Left ventricle myocardium inferior (tissue), 1 donor: ENCODE measurements around the gene PLEKHA4. TPM values are rescaled to one million over a fixed set of nuclear protein-coding genes. Genes with fewer than 3 reads are reported as not detected.
A peak's percentile ranks its signal among the peaks of the same experiment; 100 is the strongest.

Experiments used
- DNase-seq: peaks from one replicate; pipeline ENCODE4 v3.0.0-alpha.2; 2020
- H3K27ac ChIP-seq: fragments of 200-600 bp; replicated peaks from 2 replicates; pipeline ENCODE4 v1.8.0; 2021
- H3K27me3 ChIP-seq: fragments of 200-600 bp; 2 replicates; pipeline ENCODE4 v1.8.0; 2021; ENCODE audit warnings: low read depth
- H3K36me3 ChIP-seq: fragments of 200-600 bp; 2 replicates; pipeline ENCODE4 v1.8.0; 2021
- H3K4me1 ChIP-seq: fragments of 200-600 bp; 2 replicates; pipeline ENCODE4 v1.8.0; 2021
- H3K4me3 ChIP-seq: fragments of 200-600 bp; 2 replicates; pipeline ENCODE4 v1.8.0; 2021; ENCODE audit warnings: mild to moderate bottlenecking, moderate library complexity
- H3K9me3 ChIP-seq: fragments of 200-600 bp; replicated peaks from 2 replicates; pipeline ENCODE4 v1.8.0; 2021
- CTCF ChIP-seq: fragments of 200-600 bp; IDR thresholded peaks from 2 replicates; pipeline ENCODE4 v1.8.0; 2021; ENCODE audit warnings: antibody characterized with exemption, mild to moderate bottlenecking, borderline replicate concordance
- intact Hi-C: fragments of 100-400 bp; cut with micrococcal nuclease; formaldehyde crosslinking; loops from one replicate; pipeline ENCODE4 v1.11.0; 2022
- total RNA-seq: library from RNA; stranded (reverse); fragmentation: NEBNext Ultra II Directional; extraction: Animal tissue kit (Norgen Biotek cat#: 25700); gene quantifications from one replicate; pipeline ENCODE4 v1.2.1, GENCODE V29; 2021
- donor health status: DM: no; HTN: yes; CAD: no; lungs with severe emphysema.

Gene PLEKHA4
- total RNA-seq, 1 donor from 2014 or later: 24.7 TPM

GRCh38 chr19:48815870-48816501 lies 52.4 kb downstream of the PLEKHA4 start:
- Histone ChIP-seq H3K27me3 (no peaks in the 10 kb centered on the region), H3K4me3 (no peak overlapping the region), H3K9me3 (no peaks in the 10 kb centered on the region), H3K27ac (peak overlapping the region; percentile 81), H3K36me3 (no peaks in the 10 kb centered on the region), H3K4me1 (peaks cover 46% of the 10 kb centered on the region)
- no peak for DNase-seq
- intact Hi-C loops: no loop called here
- peak; percentile 34 for TF ChIP-seq CTCF

DNA sequence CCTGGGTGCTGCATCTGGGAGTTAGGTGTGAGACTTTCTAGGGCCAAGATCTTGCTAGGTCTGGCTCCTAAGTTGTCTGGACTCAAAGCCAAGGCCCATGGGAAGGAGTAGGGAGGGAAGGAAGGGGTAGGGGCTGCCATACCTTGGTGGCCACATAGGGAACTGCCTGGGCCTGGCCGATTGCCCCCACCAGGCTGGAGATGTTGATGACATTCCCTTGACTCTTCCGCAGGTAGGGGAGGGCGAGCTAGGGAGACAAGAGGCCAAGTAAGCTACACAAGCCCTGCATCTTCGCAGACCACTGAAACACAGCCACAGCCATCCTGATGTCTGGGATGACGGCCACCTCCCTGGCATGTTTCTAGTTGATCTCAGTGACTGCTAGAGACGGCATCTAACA lies 53.5 kb downstream of the PLEKHA4 start:
- intact Hi-C loops: no loop called here
- Histone ChIP-seq H3K4me3 (no peak overlapping the region), H3K36me3 (no peaks in the 10 kb centered on the region), H3K27me3 (no peaks in the 10 kb centered on the region), H3K9me3 (no peaks in the 10 kb centered on the region), H3K27ac (peak overlapping the region; percentile 81), H3K4me1 (peaks cover 54% of the 10 kb centered on the region)
- no peak for TF ChIP-seq CTCF
- no peak for DNase-seq

GRCh38 chr19:48813123-48813913 lies 55.1 kb downstream of the PLEKHA4 start:
- DNase-seq: no peak
- no peaks in the 10 kb centered on the region for H3K9me3 ChIP-seq
- H3K4me3 ChIP-seq: no peak overlapping the region
- H3K4me1 ChIP-seq: peaks cover 45% of the 10 kb centered on the region
- no peaks in the 10 kb centered on the region for H3K27me3 ChIP-seq
- intact Hi-C loops: no loop called here
- H3K36me3 ChIP-seq: no peaks in the 10 kb centered on the region
- peak overlapping the region; percentile 91 for H3K27ac ChIP-seq
- TF ChIP-seq CTCF: no peak

GRCh38 chr19:48812094-48812929 lies 56.1 kb downstream of the PLEKHA4 start:
- DNase-seq: peak; percentile 91
- Histone ChIP-seq H3K4me1 (peaks cover 45% of the 10 kb centered on the region), H3K27me3 (no peaks in the 10 kb centered on the region), H3K4me3 (peak overlapping the region; percentile 83), H3K27ac (peak overlapping the region; percentile 91), H3K36me3 (no peaks in the 10 kb centered on the region), H3K9me3 (no peaks in the 10 kb centered on the region)
- intact Hi-C loops: no loop called here
- TF ChIP-seq CTCF: no peak

DNA sequence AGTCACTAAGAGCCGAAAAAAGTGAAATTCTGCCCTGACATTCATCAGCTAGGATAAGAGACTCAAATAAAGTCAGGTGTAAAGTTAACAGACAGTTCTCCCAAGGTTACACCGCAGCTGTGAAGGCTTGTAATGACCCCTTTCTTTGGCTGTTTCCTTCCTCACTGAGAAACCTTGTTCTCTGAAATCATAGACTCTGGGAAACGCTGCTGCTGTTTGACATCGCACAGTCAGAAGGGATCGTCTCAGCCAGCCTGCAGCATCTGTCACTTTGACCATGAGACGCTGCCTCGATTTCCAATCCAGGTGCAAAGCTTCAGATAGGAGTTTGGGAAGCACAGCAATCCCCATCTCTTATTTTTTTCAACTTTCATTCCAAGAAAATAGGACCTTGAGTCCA lies 58.3 kb downstream of the PLEKHA4 start:
- H3K4me1 ChIP-seq: peaks cover 33% of the 10 kb centered on the region
- H3K27me3 ChIP-seq: no peaks in the 10 kb centered on the region
- H3K36me3 ChIP-seq: no peaks in the 10 kb centered on the region
- intact Hi-C loops: no loop called here
- peak overlapping the region; percentile 83 for H3K4me3 ChIP-seq
- no peaks in the 10 kb centered on the region for H3K9me3 ChIP-seq
- no peak for DNase-seq
- peak overlapping the region; percentile 91 for H3K27ac ChIP-seq
- TF ChIP-seq CTCF: no peak
